Hematopoietic multipotent progenitor cell (in vitro differentiated cells): ENCODE data around the gene NSMF. TPM values are rescaled to one million over a fixed set of nuclear protein-coding genes. Genes with fewer than 3 reads are reported as not detected.

Source experiments
- DNase-seq, 3 donors: peaks; one replicate each; pipeline ENCODE4 v3.0.0-alpha.2; 2011 to 2015; ENCODE audit warnings: low read depth in 2 of 3, low spot score in 2 of 3
- total RNA-seq: library from RNA; depleted of rRNA; stranded (reverse); fragments of >200 nt; gene quantifications from one replicate; pipeline ENCODE4 v1.2.3, GENCODE V29; 2012

NSMF gene
- total RNA-seq = 26.4 TPM

- DNase-seq = peak; percentile 88 to 94 (median 92)
Observed at GRCh38 chr9:137459152-137459600, at the start of gene NSMF. Gene NSMF (minus strand): TSS chr9:137459334. CDS start chr9:137459102, 232 bp downstream.

- no peak for DNase-seq
Observed at GRCh38 chr9:137506702-137507171, 47.6 kb upstream of the NSMF start.

GRCh38 chr9:137506274-137506673 lies 47.1 kb upstream of the NSMF start:
- DNase-seq = no peak

- no peak for DNase-seq
Observed at GRCh38 chr9:137505421-137506140, 46.4 kb upstream of the NSMF start.

- DNase-seq = no peak
Observed at GRCh38 chr9:137504432-137504777, 45.3 kb upstream of the NSMF start.

GRCh38 chr9:137502008-137502911 lies 43.1 kb upstream of the NSMF start:
- no peak for DNase-seq

GRCh38 chr9:137501457-137501856 lies 42.3 kb upstream of the NSMF start:
- DNase-seq = no peak

- no peak for DNase-seq
Observed at GRCh38 chr9:137500666-137501397, 41.7 kb upstream of the NSMF start.

GRCh38 chr9:137499858-137500661 lies 40.9 kb upstream of the NSMF start:
- no peak for DNase-seq

- no peak for DNase-seq
Observed at GRCh38 chr9:137499416-137499815, 40.3 kb upstream of the NSMF start.

- no peak for DNase-seq
Observed at GRCh38 chr9:137498720-137499150, 39.6 kb upstream of the NSMF start.

- DNase-seq = no peak
Observed at GRCh38 chr9:137497921-137498719, 39.0 kb upstream of the NSMF start.

- DNase-seq = no peak
Observed at GRCh38 chr9:137496601-137497375, 37.7 kb upstream of the NSMF start.

- DNase-seq = no peak
Observed at GRCh38 chr9:137494550-137495351, 35.6 kb upstream of the NSMF start.

- peak in 1 of 3 donors; percentile 10 for DNase-seq
Observed at GRCh38 chr9:137494104-137494544, 35.0 kb upstream of the NSMF start.

GRCh38 chr9:137493364-137494103 lies 34.4 kb upstream of the NSMF start:
- no peak for DNase-seq
